GM12878 (cell line): Measurements from ENCODE around the gene PRR13. TPM values are rescaled to one million over a fixed set of nuclear protein-coding genes. Genes with fewer than 3 reads are reported as not detected.
A peak's percentile ranks its signal among the peaks of the same experiment; 100 is the strongest.

Experiments used
- ATAC-seq: fragments of 200-7000 bp; cut with Tn5 transposase; 3 replicates; pipeline ENCODE4 v1.9.1; 2020; ENCODE audit warnings: mild to moderate bottlenecking, moderate library complexity
- BruUV-seq: library from RNA; stranded (reverse); fragments of 400-500 nt; replicated peaks from 2 replicates; lab custom pipeline; 2021; lab: Mats Ljungman, UMichigan
- CTCF ChIA-PET: fragments of 300-600 bp; sonication (Branson Sonifier 250); formaldehyde crosslinking; extraction: SDS; loops from one replicate; lab custom pipeline; 2021; ENCODE audit warnings: inconsistent platforms; lab: Yijun Ruan, JAX
- POLR2A ChIA-PET: fragments of 350-600 bp; formaldehyde crosslinking; extraction: SDS; loops from one replicate; lab custom pipeline; 2021; ENCODE audit warnings: inconsistent platforms; lab: Charles Lee
- RAD21 ChIA-PET: fragments of 300-600 bp; sonication (Branson Sonifier 250); formaldehyde crosslinking; loops from one replicate; lab custom pipeline; 2023; ENCODE audit warnings: antibody characterized with exemption; ENCODE audit not compliant: unreplicated experiment; lab: Charles Lee
- SMC1A ChIA-PET: fragments of 300-600 bp; sonication (Branson Sonifier 250); formaldehyde crosslinking; loops from one replicate; lab custom pipeline; 2023; ENCODE audit not compliant: unreplicated experiment, uncharacterized antibody; lab: Charles Lee
- DNase-seq: peaks from one replicate; pipeline ENCODE4 v3.0.0-alpha.2; 2011; ENCODE audit warnings: low read depth, low spot score
- FAIRE-seq: peaks from 3 replicates; lab custom pipeline; 2011; peaks lifted over from hg19 to GRCh38; lab: Jason Lieb, UNC
- H2AFZ ChIP-seq: 2 replicates; pipeline ENCODE4 v1.6.0; 2011; ENCODE audit warnings: low read depth, low read length, control low read depth; ENCODE audit not compliant: control insufficient read depth
- H3K27ac ChIP-seq: 2 replicates; pipeline ENCODE4 v1.5.1; 2011; ENCODE audit warnings: control low read depth; ENCODE audit not compliant: control insufficient read depth, insufficient read depth
- H3K27me3 ChIP-seq, 2 experiments: replicated peaks in 1 of 2; 2 replicates each; pipeline versions ENCODE4 v1.6.0 to v1.6.1; 2011; ENCODE audit warnings: low read length in 1 of 2; ENCODE audit not compliant: control insufficient read depth in 2 of 2, insufficient read depth in 2 of 2
- H3K36me3 ChIP-seq, 2 experiments: 2 replicates each; pipeline ENCODE4 v1.5.1; 2011; ENCODE audit warnings: low read length in 1 of 2; ENCODE audit not compliant: control insufficient read depth in 2 of 2, insufficient read depth in 2 of 2
- H3K4me1 ChIP-seq: 2 replicates; pipeline ENCODE4 v1.6.1; 2011; ENCODE audit warnings: mild to moderate bottlenecking, low read length, moderate library complexity, mixed read lengths; ENCODE audit not compliant: control insufficient read depth, insufficient read depth
- H3K4me2 ChIP-seq: 2 replicates; pipeline ENCODE4 v1.6.0; 2011; ENCODE audit warnings: control low read depth; ENCODE audit not compliant: control insufficient read depth, insufficient read depth
- H3K4me3 ChIP-seq: fragments of 200-600 bp; sonication (generic); 2 replicates; pipeline ENCODE4 v1.5.1; 2016
- H3K79me2 ChIP-seq: 2 replicates; pipeline ENCODE4 v1.6.0; 2011; ENCODE audit warnings: low read length; ENCODE audit not compliant: control insufficient read depth, insufficient read depth
- H3K9ac ChIP-seq: 2 replicates; pipeline ENCODE4 v1.8.0; 2011; ENCODE audit warnings: low read length, control low read depth, mixed read lengths; ENCODE audit not compliant: control insufficient read depth, insufficient read depth
- H3K9me3 ChIP-seq: replicated peaks from 3 replicates; pipeline ENCODE4 v1.5.1; 2011; ENCODE audit warnings: mild to moderate bottlenecking, low read length; ENCODE audit not compliant: control insufficient read depth, insufficient read depth
- H4K20me1 ChIP-seq: 2 replicates; pipeline ENCODE4 v1.6.0; 2011; ENCODE audit not compliant: control insufficient read depth, insufficient read depth
- BCL11A ChIP-seq: IDR thresholded peaks from 2 replicates; pipeline ENCODE4 v1.6.1; 2011; ENCODE audit warnings: low read depth, low read length
- CEBPB ChIP-seq, 2 experiments: fragments of 150-350 bp in 1 of 2; IDR thresholded peaks; 2 replicates each; pipeline ENCODE4 v1.6.1; 2012 to 2014; ENCODE audit warnings: low read depth in 2 of 2, low read length in 2 of 2, borderline replicate concordance in 1 of 2, inconsistent platforms in 1 of 2
- CHD4 ChIP-seq: fragments of 200-600 bp; sonication (generic); IDR thresholded peaks from 2 replicates; pipeline ENCODE4 v1.6.1; 2016; ENCODE audit warnings: mild to moderate bottlenecking
- FOS ChIP-seq: IDR thresholded peaks from 3 replicates; pipeline ENCODE4 v1.6.1; 2011; ENCODE audit warnings: borderline replicate concordance; ENCODE audit not compliant: insufficient read length; ENCODE audit errors: extremely low read depth
- HCFC1 ChIP-seq: fragments of 150-350 bp; IDR thresholded peaks from 2 replicates; pipeline ENCODE4 v1.6.1; 2014; ENCODE audit warnings: low read length
- POLR2AphosphoS5 ChIP-seq: IDR thresholded peaks from 2 replicates; pipeline ENCODE4 v1.6.1; 2011; ENCODE audit warnings: mild to moderate bottlenecking, low read length, inconsistent platforms
- STAT1 ChIP-seq: fragments of 450-650 bp; conservative IDR thresholded peaks from 2 replicates; pipeline ENCODE4 v1.6.1; 2014; ENCODE audit warnings: antibody characterized with exemption, mild to moderate bottlenecking
- STAT3 ChIP-seq: IDR thresholded peaks from 2 replicates; pipeline ENCODE4 v1.6.1; 2011; ENCODE audit warnings: low read depth, low read length, improper control_type of control experiment
- WGBS: methylation state at CpG from one replicate; pipeline ENCODE4 v1.1.6; 2016; ENCODE audit warnings: low lambda C conversion rate; ENCODE audit not compliant: insufficient replicate concordance, insufficient coverage; ENCODE audit errors: missing lambda C conversion rate; 5-methylcytosine and 5-hydroxymethylcytosine counted together
- in situ Hi-C: fragments of 300-500 bp; cut with MboI; formaldehyde crosslinking; loops from 9 replicates; pipeline ENCODE4 v1.14.3; 2018; ENCODE audit warnings: mixed read lengths
- intact Hi-C: fragments of 100-400 bp; cut with micrococcal nuclease; formaldehyde crosslinking; loops from one replicate; pipeline ENCODE4 v1.14.2; 2022; ENCODE audit not compliant: unreplicated experiment
- polyA plus RNA-seq, 11 experiments: library from polyadenylated mRNA; depleted of rRNA in 4 of 11; unstranded in 6 of 11; stranded (reverse) in 5 of 11; fragments of >200 nt; fragmentation: Nextera tagmentation in 4 of 11; fragmentation: Illumina TruSeq in 1 of 11; extraction: Ambion mirVana in 4 of 11; extraction: Trizol in 1 of 11; gene quantifications; 1 replicate in 1 of 11; 2 replicates in 10 of 11; pipeline versions ENCODE4 v1.2.1 to v1.2.3, GENCODE V29; 2011 to 2016; ENCODE audit warnings: inconsistent platforms in 2 of 11, missing spikeins in 2 of 11, low read depth in 1 of 11
- total RNA-seq, 4 experiments: library from RNA; depleted of rRNA in 3 of 4; stranded (reverse); fragments of >200 nt in 3 of 4; fragmentation: Illumina TruSeq in 1 of 4; extraction: Trizol in 1 of 4; gene quantifications; 2 replicates each; pipeline versions ENCODE4 v1.2.1 to v1.2.3, GENCODE V29; 2013 to 2021
- TF ChIP-seq, protein P1 (sequence below): IDR thresholded peaks from 2 replicates; pipeline ENCODE4 v1.6.1; 2012; ENCODE audit warnings: low read length, inconsistent platforms
- TF ChIP-seq, protein P2 (sequence below): fragments of 450-650 bp; IDR thresholded peaks from 2 replicates; pipeline ENCODE4 v1.6.1; 2016; ENCODE audit warnings: mild to moderate bottlenecking, moderate library complexity, borderline replicate concordance

Gene PRR13
- total and polyA plus RNA-seq, 10 of the 15 experiments (the other 5 are each of a cell fraction or from before 2014, with no cell fraction given) = 94.2 to 462 (median 276) TPM

DNA sequence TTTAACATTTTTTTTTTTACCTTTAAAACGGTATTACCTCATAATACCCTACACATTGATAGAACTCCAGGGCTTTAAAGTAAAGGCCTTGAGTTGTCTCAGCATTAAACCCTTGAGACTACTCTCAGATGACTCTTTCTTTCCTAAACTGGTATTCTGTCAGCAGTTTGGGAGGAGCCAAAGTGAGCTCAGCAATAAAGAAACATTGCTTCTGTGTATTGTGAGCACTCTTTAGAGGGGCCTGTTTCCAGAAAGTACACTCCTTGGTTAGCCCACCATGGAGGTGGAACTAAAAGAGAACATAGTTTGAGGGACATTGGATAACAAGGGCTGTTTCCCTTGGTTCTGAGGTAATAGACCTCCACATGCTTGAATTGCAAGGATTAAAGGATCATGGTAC is 37.3 kb downstream of the PRR13 start:
- Histone ChIP-seq H3K79me2 (no peaks in the 10 kb centered on the region; the same call in 1 of the 2 replicates), H4K20me1 (no peaks in the 10 kb centered on the region; the same call in 1 of the 2 replicates), H3K36me3 (peaks cover 40 to 41% of the 10 kb centered on the region in 2 experiments), H3K27ac (no peak overlapping the region), H3K4me2 (no peak overlapping the region), H3K27me3 (no peaks in the 10 kb centered on the region), H3K9me3 (no peaks in the 10 kb centered on the region), H2AFZ (no peak overlapping the region), H3K9ac (no peak overlapping the region), H3K4me1 (0 out of 2 replicates have a peak, but pooled peaks cover 2% of the 10 kb centered on the region), H3K4me3 (no peak overlapping the region)
- FAIRE-seq = no peak
- no peak for ATAC-seq
- TF ChIP-seq POLR2AphosphoS5 (peak; percentile 55), FOS (no peak)
- POLR2A ChIA-PET = interaction anchor here (0.6 to 1.2 kb wide), 2 partner anchors 81 to 285 kb away, joined by 4 to 6 read pairs; no protein-coding TSS in a partner anchor
- in situ Hi-C loops = loop anchor here (10.0 kb wide), 1 partner anchor 454 kb away; no protein-coding TSS in a partner anchor
- WGBS = 0% methylated on average over 1 of the region's 1 CpG
- BruUV-seq = no TSS peak
- intact Hi-C loops = no loop called here
- SMC1A ChIA-PET = interaction anchor here (0.9 to 6.5 kb wide), 4 partner anchors 14 to 127 kb away, joined by 3 to 32 read pairs (median 10); partner anchors contain the start of genes NPFF and TARBP2
- CTCF ChIA-PET = interaction anchor here (0.9 to 2.5 kb wide), 3 partner anchors 30 to 127 kb away, joined by 3 to 12 read pairs (median 3); no protein-coding TSS in a partner anchor
- RAD21 ChIA-PET = interaction anchor here (0.9 to 4.2 kb wide), 2 partner anchors 126 to 155 kb away, joined by 3 to 15 read pairs; no protein-coding TSS in a partner anchor
- DNase-seq = no peak

GRCh38 chr12:53479331-53479730 is 37.8 kb downstream of the PRR13 start:
- no TSS peak for BruUV-seq
- Histone ChIP-seq H3K27me3 (no peaks in the 10 kb centered on the region), H3K9me3 (no peaks in the 10 kb centered on the region), H4K20me1 (no peaks in the 10 kb centered on the region; the same call in 1 of the 2 replicates), H3K4me3 (no peak overlapping the region), H2AFZ (no peak overlapping the region), H3K9ac (no peak overlapping the region), H3K4me1 (0 out of 2 replicates have a peak, but pooled peaks cover under 1% of the 10 kb centered on the region), H3K79me2 (no peaks in the 10 kb centered on the region; the same call in 1 of the 2 replicates), H3K4me2 (no peak overlapping the region), H3K36me3 (peaks cover 43 to 44% of the 10 kb centered on the region in 2 experiments), H3K27ac (no peak overlapping the region)
- in situ Hi-C loops (loop anchor here (10.0 kb wide), 1 partner anchor 455 kb away; no protein-coding TSS in a partner anchor), intact Hi-C loops (no loop called here)
- no peak for DNase-seq
- ATAC-seq = no peak
- FAIRE-seq = no peak
- WGBS = 100% methylated on average over 5 of the region's 5 CpGs
- ChIA-PET SMC1A (interaction anchor here (0.9 to 6.5 kb wide), 4 partner anchors 14 to 127 kb away, joined by 3 to 32 read pairs (median 10); partner anchors contain the start of genes NPFF and TARBP2), CTCF (interaction anchor here (1.0 to 2.5 kb wide), 2 partner anchors 29 to 127 kb away, joined by 3 to 12 read pairs; no protein-coding TSS in a partner anchor), POLR2A (interaction anchor here (0.6 to 1.2 kb wide), 4 partner anchors 24 to 284 kb away, joined by 3 to 6 read pairs (median 4); no protein-coding TSS in a partner anchor), RAD21 (interaction anchor here (0.9 kb wide), 1 partner anchor 156 kb away, joined by 3 read pairs; no protein-coding TSS in a partner anchor)
- TF ChIP-seq STAT3 (no peak), HCFC1 (no peak), CEBPB (IDR thresholded peaks at IDR 0.05; ENCODE audit: borderline replicate concordance in 1 of 2, low read depth in 2 of 2, low read length in 2 of 2) (no peak), CHD4 (no peak), STAT1 (no peak), BCL11A (no peak)
- TF ChIP-seq, protein P1, sequence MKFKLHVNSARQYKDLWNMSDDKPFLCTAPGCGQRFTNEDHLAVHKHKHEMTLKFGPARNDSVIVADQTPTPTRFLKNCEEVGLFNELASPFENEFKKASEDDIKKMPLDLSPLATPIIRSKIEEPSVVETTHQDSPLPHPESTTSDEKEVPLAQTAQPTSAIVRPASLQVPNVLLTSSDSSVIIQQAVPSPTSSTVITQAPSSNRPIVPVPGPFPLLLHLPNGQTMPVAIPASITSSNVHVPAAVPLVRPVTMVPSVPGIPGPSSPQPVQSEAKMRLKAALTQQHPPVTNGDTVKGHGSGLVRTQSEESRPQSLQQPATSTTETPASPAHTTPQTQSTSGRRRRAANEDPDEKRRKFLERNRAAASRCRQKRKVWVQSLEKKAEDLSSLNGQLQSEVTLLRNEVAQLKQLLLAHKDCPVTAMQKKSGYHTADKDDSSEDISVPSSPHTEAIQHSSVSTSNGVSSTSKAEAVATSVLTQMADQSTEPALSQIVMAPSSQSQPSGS = no peak
- TF ChIP-seq, protein P2, sequence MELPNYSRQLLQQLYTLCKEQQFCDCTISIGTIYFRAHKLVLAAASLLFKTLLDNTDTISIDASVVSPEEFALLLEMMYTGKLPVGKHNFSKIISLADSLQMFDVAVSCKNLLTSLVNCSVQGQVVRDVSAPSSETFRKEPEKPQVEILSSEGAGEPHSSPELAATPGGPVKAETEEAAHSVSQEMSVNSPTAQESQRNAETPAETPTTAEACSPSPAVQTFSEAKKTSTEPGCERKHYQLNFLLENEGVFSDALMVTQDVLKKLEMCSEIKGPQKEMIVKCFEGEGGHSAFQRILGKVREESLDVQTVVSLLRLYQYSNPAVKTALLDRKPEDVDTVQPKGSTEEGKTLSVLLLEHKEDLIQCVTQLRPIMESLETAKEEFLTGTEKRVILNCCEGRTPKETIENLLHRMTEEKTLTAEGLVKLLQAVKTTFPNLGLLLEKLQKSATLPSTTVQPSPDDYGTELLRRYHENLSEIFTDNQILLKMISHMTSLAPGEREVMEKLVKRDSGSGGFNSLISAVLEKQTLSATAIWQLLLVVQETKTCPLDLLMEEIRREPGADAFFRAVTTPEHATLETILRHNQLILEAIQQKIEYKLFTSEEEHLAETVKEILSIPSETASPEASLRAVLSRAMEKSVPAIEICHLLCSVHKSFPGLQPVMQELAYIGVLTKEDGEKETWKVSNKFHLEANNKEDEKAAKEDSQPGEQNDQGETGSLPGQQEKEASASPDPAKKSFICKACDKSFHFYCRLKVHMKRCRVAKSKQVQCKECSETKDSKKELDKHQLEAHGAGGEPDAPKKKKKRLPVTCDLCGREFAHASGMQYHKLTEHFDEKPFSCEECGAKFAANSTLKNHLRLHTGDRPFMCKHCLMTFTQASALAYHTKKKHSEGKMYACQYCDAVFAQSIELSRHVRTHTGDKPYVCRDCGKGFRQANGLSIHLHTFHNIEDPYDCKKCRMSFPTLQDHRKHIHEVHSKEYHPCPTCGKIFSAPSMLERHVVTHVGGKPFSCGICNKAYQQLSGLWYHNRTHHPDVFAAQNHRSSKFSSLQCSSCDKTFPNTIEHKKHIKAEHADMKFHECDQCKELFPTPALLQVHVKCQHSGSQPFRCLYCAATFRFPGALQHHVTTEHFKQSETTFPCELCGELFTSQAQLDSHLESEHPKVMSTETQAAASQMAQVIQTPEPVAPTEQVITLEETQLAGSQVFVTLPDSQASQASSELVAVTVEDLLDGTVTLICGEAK = no peak
